GM21447 (cell line): ENCODE results near the gene CRTC1.

Source experiments
- ATAC-seq: cut with Tn5 transposase; IDR thresholded peaks from one replicate; pipeline ENCODE4 v1.9.1; 2021; ENCODE audit not compliant: unreplicated experiment

Gene CRTC1, protein sequence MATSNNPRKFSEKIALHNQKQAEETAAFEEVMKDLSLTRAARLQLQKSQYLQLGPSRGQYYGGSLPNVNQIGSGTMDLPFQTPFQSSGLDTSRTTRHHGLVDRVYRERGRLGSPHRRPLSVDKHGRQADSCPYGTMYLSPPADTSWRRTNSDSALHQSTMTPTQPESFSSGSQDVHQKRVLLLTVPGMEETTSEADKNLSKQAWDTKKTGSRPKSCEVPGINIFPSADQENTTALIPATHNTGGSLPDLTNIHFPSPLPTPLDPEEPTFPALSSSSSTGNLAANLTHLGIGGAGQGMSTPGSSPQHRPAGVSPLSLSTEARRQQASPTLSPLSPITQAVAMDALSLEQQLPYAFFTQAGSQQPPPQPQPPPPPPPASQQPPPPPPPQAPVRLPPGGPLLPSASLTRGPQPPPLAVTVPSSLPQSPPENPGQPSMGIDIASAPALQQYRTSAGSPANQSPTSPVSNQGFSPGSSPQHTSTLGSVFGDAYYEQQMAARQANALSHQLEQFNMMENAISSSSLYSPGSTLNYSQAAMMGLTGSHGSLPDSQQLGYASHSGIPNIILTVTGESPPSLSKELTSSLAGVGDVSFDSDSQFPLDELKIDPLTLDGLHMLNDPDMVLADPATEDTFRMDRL

DNA sequence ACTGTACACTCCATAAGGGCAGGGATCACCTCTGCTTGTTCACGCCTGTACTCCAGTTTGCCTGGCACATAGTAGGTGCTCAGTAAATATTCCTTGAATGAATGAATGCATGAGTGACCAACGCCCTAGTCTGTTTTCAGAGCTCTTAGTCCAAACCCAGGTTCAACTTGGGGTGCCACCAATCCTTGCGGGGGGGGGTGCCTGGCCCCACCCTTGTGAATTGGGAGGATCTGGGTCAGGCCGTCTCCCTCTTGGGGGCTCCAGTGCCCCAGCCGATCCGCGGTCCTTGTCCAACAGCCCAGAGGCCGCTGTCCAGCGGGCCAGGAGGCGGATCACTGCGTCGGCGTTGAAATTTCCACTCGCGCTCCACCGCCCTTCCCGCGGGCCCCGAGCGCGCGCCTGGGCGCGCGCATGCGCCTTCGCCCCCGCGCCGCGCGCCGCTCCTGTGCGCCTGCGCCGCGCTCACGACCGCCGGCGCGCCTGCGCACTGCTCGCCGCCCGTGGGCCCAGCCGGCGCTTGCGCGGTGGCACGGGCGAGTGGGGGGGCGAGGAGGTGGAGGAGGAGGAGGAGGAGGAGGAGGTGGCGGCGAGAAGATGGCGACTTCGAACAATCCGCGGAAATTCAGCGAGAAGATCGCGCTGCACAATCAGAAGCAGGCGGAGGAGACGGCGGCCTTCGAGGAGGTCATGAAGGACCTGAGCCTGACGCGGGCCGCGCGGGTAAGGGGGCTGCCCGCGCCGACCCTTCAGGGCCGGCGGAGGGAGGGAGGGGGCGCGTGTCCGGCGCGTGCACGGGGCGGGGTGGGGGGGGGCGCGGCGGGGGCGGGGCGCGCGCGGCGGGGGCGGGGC, at the start of gene CRTC1:
CRTC1 (plus strand) TSS at position 572 of the 849 bp plus-strand sequence; CDS start at position 595, 23 bp downstream.
- ATAC-seq: peak; percentile 58

GRCh38 chr19:18634612-18635297, 48.7 kb upstream of the CRTC1 start:
- ATAC-seq: no peak

- ATAC-seq: no peak
These were observed 47.7 kb upstream of the CRTC1 start for GRCh38 chr19:18635831-18636182.

DNA sequence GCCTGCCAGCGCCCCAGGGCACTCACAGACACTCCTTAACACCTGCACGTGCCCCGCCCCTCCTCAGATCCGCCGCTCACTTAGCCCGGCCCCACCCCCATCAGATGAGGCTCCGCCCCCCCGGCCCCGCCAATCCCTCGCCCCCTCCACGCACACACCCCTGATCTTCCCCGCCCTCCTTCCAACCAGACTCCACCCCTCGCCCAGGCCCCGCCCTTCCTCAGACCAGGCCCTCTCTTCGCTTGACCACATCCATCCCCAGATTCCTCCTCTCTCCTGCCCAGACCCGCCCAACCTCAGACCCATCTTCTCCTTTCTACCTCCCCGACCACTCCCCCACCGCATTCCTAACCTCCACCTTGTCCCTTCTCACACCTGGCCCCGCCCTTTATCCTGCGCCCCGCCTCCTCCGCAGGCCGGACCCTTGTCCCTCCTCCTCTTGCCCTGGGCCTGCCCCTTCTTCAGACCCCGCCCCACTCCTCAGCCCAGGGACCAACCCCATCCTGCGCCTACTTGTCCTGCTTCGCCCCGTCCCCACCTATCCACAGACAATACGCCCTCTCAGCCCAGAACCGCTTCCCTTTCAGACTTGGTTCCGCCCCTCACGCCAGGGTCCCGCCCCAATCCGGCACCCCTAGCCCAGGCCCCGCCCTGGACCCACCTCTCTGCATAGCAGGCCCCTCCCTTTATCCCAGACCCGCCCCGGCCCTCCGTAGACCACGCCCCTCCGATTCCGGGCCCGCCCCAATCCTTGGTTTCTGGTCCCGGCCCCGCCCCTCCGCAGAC, 47.1 kb upstream of the CRTC1 start:
- peak; percentile 85 for ATAC-seq

- ATAC-seq: no peak
These were observed 46.4 kb upstream of the CRTC1 start, which contains the start of gene KLHL26 for GRCh38 chr19:18636969-18637629. Gene KLHL26 (plus strand): TSS chr19:18637028. CDS start chr19:18637055, 27 bp downstream.

- ATAC-seq: no peak
These were observed 45.5 kb upstream of the CRTC1 start for GRCh38 chr19:18637673-18638630.

DNA sequence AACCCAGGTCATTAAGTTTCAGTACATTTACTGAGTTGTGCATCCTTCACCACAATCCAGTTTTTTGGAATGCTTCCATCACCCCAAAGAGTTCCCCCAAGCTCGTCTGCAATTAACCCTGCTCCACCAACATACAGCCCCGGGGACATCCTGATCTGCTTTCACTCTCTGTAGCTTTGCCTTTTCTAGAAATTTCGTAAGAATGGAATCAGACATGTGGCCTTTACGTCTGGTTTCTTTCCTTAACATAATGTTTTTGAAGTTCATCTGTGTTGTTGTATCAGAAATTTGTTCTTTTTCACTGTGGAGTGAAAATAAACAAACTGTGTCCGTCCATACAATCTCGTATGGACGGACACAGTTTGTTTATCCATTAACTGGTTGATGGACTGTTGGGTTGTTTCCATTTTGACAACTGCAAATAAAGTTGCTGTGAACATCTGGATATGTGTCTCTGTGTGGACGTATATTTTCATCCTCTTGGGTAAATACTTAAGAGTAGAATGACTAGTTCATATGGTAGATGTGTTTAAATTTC, 43.7 kb upstream of the CRTC1 start:
- no peak for ATAC-seq

- ATAC-seq: no peak
These were observed 39.1 kb upstream of the CRTC1 start for GRCh38 chr19:18644196-18645034.

- ATAC-seq: no peak
These were observed 38.4 kb upstream of the CRTC1 start for GRCh38 chr19:18645035-18645511.

DNA sequence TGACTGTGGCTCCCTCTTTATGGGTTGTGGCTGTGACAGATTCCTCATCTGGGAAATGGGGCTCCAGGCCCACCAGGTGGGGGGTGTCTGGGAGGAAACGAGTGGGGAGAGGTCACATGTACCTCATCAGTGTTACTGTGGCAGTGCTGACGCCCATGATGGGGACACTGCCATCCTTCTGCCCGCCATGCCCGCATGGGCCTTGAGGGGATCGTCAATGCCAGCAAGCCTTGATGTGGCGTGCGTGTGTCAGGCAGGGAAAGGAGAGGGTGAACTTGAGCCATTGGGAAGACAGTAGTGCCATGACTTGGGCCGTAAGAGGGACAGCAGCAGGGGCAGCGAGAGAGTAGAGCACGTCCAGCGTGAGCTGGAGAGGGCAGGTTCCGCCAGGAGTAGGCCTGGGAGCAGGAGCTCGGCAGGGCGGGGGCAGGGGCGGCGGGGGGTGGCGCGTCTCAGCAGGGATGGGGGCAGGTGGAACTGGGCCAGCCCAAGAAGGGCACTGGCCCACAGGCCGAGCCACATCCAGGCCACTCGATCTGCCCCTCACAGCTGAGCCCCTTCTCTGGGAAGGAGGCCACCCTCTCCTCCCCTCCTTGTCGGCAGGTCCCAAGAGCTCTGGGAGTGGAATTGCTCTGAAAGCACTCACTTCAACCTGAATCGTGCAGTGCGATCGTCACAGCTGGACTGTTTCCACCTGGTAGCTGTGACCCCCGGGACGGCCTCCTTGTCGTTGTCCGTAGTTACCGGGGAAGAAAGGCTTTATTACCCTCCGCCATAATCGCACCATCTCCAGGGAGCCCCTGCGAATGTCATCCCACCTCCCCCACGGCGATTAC, 36.7 kb upstream of the CRTC1 start:
- no peak for ATAC-seq

DNA sequence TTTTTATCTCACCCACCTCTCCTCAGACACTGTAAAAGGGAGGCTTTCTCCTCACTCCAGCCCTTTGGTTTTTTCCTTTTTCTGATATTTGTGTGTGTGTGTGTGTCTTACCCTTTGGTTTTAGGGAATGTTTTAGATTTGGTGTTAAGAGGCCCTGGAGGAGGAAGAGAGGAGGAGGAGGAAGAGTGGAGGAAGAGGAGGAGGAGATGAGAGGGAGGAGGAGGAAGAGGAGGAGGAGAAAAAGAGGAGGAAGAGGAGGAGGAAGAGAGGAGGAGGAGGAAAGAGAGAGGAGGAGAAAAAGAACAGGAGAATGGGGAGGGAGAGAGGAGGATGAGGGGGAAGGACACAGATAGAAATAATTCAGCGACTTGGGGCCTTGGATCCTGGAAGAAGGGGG, 36.1 kb upstream of the CRTC1 start:
- no peak for ATAC-seq

DNA sequence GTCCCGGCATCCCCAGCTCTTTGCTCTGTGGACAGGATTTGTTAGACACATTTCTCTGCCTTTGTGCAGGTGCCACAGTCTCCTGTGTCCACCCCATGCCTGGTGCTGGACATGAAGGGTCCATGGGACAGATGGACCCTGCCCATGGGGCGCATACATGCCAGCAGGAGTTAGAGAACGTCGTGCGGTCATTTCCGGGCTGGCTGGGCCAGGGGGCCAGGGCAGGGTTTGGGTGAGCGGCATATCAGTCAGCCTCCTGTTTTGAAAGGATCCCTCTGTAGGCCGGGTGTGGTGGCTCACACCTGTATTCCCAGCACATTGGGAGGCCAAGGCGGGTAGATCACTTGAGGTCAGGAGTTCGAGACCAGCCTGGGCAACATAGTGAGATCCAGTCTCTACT, 35.7 kb upstream of the CRTC1 start:
- no peak for ATAC-seq

GRCh38 chr19:18648973-18649315, 34.5 kb upstream of the CRTC1 start:
- ATAC-seq: no peak

DNA sequence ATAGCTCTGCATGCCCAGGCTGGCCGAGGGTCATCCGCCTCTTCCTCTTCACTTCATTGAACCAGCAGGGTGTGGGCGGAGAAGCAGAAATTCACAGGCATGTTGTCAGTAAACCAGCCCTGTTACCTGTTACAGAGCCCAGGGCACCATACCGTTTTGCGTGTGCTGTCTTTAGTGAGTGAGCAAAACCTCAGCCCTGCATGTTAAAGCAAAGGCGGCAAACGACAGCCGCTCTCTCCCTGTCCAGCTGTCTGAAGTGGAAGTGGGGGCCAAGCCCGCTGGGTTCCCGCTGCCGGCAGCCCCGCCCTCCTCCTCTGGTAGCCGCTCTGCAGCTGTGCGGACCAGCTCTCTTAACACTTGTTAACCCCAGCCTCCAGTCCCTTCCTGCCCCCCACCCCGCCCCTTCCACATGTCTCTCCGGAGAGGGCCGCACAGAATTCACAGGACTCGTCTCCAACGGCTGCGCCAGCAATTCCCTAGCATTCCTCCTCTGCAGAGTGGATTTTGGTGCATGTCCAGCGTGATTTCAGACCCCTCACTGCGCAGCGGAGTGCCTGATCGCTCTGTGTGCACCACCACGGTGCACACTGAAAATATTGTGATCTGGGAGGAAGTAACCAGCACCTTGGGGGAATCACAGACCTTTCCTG, 34.0 kb upstream of the CRTC1 start:
- ATAC-seq: no peak

GRCh38 chr19:18650021-18650390, 33.5 kb upstream of the CRTC1 start:
- no peak for ATAC-seq

- no peak for ATAC-seq
These were observed 32.9 kb upstream of the CRTC1 start for GRCh38 chr19:18650468-18651041.
